Measurements from ENCODE around the gene CCDC148. TPM values are rescaled to one million over a fixed set of nuclear protein-coding genes. Genes with fewer than 3 reads are reported as not detected.

The CCDC148 gene
- total and polyA plus RNA-seq, 10 of the 15 experiments (the other 5 are each of a cell fraction or from before 2014, with no cell fraction given): 0.07 to 0.30 (median 0.18) TPM; not detected in 7

- no peak for TF ChIP-seq ZZZ3 (IDR thresholded peaks at IDR 0.05; ENCODE audit: control insufficient read depth, insufficient read length, low read depth)
- no peak for TF ChIP-seq POLR2AphosphoS5 (IDR thresholded peaks at IDR 0.05; ENCODE audit: low read length)
- TF ChIP-seq NFXL1 (IDR thresholded peaks at IDR 0.05; ENCODE audit: borderline replicate concordance): no peak
- no peak for TF ChIP-seq CBFB (IDR thresholded peaks at IDR 0.05; ENCODE audit: low read depth)
- no peak for TF ChIP-seq STAT1 (conservative IDR thresholded peaks at IDR 0.05)
- TF ChIP-seq ZBED1 (IDR thresholded peaks at IDR 0.05; ENCODE audit: borderline replicate concordance): no peak
- no peak for TF ChIP-seq PKNOX1 (IDR thresholded peaks at IDR 0.05)
- no peak for TF ChIP-seq ZNF24 (IDR thresholded peaks at IDR 0.05)
- no peak for TF ChIP-seq ZNF622 (IDR thresholded peaks at IDR 0.05)
- no peaks in the 10 kb centered on the region for H3K79me2 ChIP-seq (ENCODE audit: control insufficient read depth, insufficient read depth, low read length)
- H3K27me3 ChIP-seq (replicated peaks in 1 of 2; ENCODE audit: control insufficient read depth in 2 of 2, insufficient read depth in 2 of 2, low read length in 1 of 2): no peaks in the 10 kb centered on the region
- intact Hi-C loops (cut with micrococcal nuclease; ENCODE audit: unreplicated experiment): no loop called here
- no peak overlapping the region for H3K9ac ChIP-seq (ENCODE audit: control insufficient read depth, insufficient read depth, low read length)
- ChIA-PET POLR2A (no interaction called here), RAD21 (ENCODE audit: unreplicated experiment) (no interaction called here), CTCF (no interaction called here), SMC1A (ENCODE audit: uncharacterized antibody, unreplicated experiment) (interaction anchor here (0.6 kb wide), 1 partner anchor 1461 kb away, joined by 3 read pairs; no protein-coding TSS in a partner anchor)
- no peak for FAIRE-seq
- in situ Hi-C loops (cut with MboI): no loop called here
- DNase-seq (ENCODE audit: low read depth, low spot score): no peak
- ATAC-seq: no peak
- no peak overlapping the region for H3K4me3 ChIP-seq
- no peak overlapping the region for H2AFZ ChIP-seq (ENCODE audit: control insufficient read depth, low read depth, low read length)
- no peaks in the 10 kb centered on the region for H3K36me3 ChIP-seq (ENCODE audit: control insufficient read depth in 2 of 2, insufficient read depth in 2 of 2, low read length in 1 of 2)
- H3K27ac ChIP-seq (ENCODE audit: control insufficient read depth, insufficient read depth): no peak overlapping the region
- H4K20me1 ChIP-seq (ENCODE audit: control insufficient read depth, insufficient read depth): no peaks in the 10 kb centered on the region
- H3K4me1 ChIP-seq (ENCODE audit: control insufficient read depth, insufficient read depth, low read length): no peaks in the 10 kb centered on the region
- BruUV-seq (replicated peaks): no TSS peak
- H3K9me3 ChIP-seq (replicated peaks; ENCODE audit: control insufficient read depth, insufficient read depth, low read length): no peaks in the 10 kb centered on the region
- no peak overlapping the region for H3K4me2 ChIP-seq (ENCODE audit: control insufficient read depth, insufficient read depth)
- 17% methylated on average over 2 of the region's 2 CpGs for WGBS (ENCODE audit: insufficient coverage, insufficient replicate concordance, low lambda C conversion rate, missing lambda C conversion rate)
Observed at GRCh38 chr2:158325782-158326340, 130.7 kb downstream of the CCDC148 start.
